AG08395 (cell line): ENCODE data around the gene TAOK1.

Experiments used
- DNase-seq: peaks from one replicate; pipeline ENCODE4 v3.0.0; 2012; ENCODE audit warnings: mixed read lengths, low spot score

TAOK1 gene

DNA sequence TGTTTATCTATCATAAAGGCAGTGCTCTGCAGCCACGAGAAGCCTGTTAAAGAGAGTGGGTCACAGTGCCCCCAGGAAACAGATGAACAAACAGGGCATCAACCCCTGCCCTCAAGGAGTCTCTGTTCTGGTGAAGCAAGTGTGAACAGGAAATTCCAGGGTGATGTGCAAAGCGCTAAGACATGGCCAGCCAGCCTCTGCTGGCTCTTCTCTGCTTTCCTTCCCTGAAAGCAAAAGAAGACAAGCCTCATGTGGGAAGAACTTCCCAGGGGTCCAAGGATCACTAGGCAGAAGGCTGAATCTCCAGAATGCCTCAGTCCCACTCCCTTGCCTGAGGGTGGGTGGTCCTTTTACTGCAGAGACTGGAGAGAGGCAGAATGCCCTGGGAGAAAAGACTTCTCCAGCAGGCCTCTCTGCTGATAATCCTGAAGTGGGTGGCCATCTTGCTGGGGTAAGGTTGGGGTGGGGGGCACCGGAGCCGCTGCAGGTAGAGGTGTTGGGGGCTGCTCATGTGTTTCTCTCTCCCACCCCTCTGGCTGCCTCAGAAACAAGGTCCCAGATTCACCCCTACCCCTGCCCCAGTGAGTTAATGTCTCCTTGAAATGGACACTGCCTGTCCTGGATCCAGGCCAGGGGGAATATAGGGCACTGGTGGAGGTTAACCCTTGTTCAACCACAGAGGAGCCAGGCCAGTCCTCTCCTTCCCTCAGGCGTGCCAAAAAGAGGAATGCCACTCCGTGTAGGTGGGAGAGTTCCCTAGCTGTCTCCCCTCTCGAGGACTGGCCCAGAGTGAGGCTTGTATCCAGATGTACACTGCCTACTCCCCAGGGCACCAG lies 205.2 kb downstream of the TAOK1 start:
- DNase-seq: no peak

- DNase-seq: no peak
These were observed 206.0 kb downstream of the TAOK1 start for GRCh38 chr17:29595943-29596774.

DNA sequence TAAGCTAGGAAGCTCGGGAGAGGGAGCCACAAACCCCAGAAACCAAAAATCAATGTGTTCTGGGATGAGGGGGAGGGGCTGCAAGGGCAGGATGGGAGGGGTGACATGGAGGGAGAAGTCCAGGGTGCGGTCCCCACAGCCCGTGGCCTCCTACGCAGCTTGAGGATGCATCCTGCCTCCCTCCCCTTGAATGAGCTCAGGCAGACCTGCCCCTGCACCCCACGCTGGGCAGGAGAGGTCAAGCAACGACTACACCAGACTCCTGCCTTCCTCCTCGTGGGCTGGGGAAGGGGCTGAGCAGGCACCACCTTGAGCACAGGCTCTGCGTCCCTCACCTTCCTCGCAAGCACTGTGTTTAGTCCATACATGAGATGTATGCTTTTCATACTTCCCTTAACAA lies 206.6 kb downstream of the TAOK1 start:
- DNase-seq: no peak

GRCh38 chr17:29597361-29598172 lies 207.4 kb downstream of the TAOK1 start:
- no peak for DNase-seq
